ENCODE data around the gene BRIP1.
"Not testable (repeated sequence)": the region's sequence is repeated elsewhere in the genome, so short reads cannot be mapped to it uniquely, and the experiment has no call there.

BRIP1 gene

DNA sequence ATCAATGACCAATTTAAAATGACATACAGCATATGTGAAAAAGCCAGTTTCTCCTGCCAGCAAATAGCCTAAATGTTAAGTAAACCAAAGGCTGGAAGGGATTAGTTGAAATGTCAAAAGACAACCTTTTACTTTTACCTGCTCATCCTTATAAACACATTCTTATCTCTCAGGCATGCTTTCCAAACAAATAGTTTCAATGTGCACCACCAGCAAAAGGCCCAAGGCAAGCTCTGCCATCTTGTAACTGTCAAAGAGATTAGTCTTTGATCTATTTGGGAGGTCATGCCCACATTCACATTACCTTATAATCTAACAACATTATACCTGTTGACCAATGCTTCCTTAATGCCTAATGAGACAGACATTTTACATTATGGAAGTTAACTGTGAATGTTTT is 140.1 kb downstream of the BRIP1 start:
- DNase-seq: no peak

DNA sequence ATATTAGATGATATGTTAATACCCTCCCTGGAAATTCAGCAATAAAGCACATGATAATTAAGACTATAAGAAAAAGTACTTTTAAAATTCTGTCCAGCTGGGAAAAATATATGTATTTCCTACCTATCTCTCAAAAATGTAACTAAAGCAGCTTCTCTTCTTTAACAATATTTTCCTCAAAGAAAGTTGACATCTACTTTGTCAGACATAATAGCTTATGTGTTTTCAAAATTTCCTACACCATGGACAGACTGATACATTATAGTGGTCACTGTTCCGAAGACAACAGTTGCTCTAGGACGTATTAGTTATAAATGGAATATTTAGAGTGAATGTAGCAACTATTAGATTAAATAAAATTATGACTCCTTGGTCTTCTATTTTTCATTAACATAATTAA is 140.9 kb downstream of the BRIP1 start:
- no peak for DNase-seq

DNA sequence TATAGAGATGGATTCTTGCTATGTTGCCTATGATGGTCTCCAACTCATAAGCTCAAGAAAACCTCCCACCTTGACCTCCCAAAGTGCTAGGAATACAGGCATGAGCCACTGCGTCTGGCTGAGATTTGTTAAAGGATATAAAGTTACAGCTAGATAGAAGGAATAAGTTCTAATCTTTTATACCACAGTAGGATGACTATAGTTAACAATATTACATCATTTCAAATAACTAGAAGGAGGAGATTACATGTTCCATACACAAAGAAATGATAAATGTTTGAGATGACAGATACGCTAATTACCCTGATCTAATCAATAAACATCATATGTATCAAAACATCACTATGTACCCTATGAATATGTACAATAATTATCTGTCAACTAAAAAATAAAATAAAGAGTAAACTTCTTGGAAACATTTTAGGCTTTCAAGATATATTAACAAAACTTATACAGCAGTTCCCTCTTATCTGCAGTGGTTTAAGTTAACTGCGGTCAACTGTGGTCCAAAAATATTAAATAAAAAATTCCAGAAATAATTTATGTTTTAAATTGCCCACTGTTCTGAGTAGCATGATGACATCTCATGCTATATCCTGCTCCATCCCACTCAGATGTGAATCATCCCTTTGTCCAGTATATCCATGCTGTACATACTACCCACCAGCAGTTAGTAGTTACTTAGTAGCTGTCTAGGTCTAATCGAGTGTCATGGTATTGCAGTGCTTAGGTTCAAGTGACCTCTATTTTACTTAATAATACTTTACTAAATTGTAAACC is 143.1 kb downstream of the BRIP1 start:
- no peak for DNase-seq

DNA sequence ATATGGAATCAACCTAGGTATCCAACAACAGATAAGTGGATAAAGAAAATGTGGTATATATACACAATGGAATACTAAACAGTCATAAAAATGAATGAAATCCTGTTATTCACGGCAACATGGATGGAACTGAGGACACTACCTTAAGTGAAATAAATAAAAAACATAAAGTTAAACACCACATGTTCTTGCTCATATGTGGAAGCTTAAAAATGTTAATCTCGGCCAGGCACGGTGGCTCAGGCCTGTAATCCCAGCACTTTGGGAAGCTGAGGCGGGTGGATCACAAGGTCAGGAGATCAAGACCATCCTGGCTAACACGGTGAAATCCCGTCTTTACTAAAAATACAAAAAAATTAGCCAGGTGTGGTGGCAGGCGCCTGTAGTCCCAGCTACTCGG is 144.1 kb downstream of the BRIP1 start:
- not testable (repeated sequence) for DNase-seq

DNA sequence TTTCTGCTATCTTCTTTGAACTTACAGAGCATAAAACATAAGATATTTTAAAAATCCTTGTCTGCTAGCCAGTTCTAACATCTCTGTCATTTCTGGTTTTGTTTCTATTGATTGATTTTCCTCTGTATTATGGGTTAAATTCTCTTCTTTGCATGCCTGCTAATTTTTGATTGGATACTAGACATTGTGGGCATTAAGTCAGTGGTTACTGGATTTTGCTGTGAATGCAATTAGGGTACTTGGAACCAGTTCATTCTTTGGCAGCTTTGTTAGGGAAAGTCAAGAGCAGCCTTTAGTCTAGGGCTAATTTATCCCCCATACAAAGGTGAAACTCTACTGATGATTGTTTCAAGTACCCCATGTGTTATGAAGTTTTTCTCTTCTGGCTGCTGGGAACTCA is 145.3 kb downstream of the BRIP1 start:
- DNase-seq: no peak

DNA sequence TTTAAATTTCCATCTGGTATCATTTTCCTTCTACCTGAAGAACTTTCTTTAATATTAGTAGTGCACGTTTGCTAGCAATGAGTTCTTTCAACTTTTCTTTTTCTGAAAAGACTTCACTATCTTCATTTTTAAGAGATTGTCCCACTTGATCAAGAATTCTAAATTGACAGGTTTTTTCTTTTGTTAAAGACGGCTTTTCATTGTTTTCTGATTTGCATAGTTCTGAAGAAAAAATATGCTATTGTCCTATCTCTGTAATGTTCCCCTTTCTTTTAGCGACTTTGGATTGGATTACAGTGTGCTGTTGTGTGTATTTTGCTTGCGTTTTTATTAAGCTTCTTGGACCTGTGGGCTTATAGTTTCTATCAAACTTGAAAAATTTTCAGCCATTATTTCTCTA is 146.0 kb downstream of the BRIP1 start:
- no peak for DNase-seq

DNA sequence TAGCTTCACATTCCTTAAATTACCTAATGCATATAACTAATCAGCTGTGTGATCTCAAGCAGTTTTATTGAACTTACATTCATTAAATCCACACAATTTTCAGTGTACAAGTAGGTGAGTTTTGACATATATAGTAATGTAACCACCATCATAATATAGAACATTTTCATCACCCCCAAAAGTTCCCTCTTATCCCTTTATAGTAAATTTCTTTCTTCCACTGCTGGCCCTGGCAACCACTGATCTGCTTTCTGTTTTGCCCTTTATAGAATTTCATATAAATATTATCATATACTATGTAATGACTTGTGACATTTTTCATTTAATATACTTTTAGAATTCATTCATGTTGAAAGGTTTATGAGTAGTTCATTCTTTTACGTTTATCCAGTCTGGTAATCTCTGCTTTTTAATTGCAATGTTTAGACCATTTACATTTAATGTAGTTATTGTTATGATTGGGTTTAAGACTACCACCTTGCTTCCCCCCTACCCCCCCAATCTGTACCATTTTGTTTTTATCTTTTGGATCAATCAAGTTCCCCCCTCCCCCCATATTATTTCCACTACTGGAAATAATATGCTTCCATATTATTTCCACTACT is 147.0 kb downstream of the BRIP1 start:
- no peak for DNase-seq

DNA sequence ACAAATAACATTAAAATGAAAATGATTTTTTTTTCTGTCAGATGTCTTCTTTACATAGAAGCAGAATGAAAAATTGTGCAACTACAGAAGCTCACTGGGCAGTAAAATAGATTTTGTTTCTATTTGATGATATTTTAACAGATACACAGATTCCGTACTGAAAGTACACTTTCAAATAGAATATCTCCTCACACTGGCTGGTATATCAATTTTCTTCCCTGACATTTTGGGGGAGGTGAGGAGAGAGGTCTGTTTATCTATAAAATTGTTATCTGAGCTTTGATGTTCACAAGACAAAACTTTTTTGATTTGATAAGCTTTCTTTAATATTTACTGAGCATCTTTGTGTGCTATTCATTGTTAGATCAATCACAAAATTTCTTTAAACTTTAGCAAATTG is 148.0 kb downstream of the BRIP1 start:
- DNase-seq: no peak

DNA sequence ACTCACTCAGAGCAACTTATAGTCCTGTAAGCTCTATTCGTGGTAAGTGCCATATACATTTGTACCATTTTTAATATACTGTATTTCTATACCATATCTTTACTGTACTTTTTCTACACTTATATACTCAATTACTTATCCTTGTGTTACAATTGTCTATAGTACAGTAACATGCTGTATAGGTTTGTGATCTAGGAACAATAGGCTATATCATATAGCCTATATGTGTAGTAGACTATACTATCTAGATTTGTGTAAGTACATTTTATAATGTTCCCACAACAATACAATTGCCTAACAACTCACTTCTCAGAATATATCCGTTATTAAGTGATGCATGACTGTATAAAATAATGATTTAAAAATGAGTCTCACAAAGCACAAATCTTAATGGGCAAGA is 149.0 kb downstream of the BRIP1 start:
- DNase-seq: no peak

DNA sequence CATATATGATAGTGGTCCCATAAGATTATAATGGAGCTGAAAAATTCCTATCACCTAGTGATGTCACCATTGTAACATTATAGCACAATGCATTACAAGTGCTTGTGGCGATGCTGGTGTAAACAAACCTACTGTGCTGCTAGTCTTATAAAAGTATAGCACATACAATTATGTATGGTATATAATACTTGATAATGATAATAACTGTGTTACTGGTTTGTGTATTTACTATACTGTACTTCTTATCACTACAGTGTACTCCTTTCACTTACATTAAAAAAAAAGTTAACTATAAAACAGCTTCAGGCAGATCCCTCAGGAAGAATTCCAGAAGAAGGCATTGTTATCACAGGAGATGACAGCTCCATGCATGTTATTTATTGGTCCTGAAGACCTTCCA is 150.3 kb downstream of the BRIP1 start:
- no peak for DNase-seq

DNA sequence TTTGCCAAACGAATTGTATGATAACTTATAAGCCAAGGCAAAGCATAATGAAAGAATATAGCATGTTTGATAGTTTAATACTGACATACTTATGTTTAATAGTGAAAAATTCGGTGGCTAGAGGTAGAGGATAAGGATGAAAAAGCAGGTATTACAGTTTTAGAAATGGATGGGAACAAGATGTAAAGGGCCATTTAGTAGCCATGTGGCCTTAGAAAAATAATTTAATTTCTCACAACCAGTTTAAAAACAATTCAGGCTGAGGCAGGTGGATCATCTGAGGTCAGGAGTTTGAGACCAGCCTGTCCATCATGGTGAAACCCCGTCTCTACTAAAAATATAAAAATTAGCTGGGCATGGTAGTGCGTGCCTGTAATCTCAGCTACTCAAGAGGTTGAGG is 152.8 kb downstream of the BRIP1 start:
- no peak for DNase-seq

DNA sequence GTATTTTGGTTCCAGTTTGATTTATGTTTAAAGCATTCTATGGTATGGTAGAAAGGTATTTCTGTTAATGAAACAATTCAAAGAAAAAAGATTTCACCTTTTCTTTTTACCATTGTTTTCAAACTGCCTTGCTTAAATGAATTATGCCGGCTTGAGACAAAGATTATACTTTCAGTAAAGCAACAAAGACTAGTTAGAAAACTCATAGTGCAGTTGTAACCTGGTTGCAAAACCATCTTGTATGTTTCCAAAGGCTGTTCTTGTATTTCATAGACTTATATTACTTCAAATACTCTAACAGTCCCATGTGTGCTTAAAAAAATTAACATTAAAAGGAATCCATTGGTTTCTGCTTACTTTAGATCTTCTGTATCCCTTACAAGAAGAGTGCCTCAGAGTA is 153.8 kb downstream of the BRIP1 start:
- DNase-seq: no peak

DNA sequence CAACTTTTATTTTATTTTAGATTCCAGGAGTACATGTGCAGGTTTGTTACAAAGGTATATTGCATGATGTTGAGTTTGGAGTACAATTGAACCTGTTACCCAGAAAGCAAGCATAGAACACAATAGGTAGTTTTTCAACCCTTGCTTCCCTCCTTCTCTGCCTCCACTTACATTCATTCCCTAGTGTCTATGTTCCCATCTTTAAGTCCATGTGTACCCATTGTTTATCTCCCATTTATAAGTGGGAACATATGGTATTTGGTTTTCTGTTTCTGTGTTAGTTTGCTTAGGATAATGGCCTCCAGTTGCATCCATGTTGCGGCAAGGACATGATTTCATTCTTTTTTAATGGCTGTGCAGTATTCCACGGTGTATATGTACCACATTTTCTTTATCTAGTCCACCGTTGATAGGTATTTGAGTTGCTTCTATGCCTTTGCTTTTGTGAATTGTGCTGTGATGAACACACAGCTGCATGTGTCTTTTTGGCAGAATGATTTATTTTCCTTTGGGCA is 158.3 kb downstream of the BRIP1 start:
- no peak for DNase-seq

DNA sequence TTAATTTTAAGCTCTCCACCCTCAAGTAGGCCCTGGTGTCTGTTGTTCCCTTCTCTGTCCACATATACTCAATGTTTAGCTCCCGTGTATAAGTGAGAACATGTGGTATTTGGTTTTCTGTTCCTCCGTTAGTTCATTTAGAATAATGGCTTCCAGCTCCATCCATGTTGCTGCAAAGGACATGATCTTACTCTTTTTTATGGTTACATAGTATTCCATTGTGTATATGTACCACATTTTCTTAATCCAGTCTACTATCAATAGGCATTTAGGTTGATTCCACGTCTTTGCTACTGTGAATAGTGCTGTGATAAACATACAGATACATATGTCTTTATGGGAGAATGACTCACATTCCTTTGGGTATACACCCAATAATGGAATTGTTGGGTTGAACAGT is 160.9 kb downstream of the BRIP1 start:
- DNase-seq: no peak

DNA sequence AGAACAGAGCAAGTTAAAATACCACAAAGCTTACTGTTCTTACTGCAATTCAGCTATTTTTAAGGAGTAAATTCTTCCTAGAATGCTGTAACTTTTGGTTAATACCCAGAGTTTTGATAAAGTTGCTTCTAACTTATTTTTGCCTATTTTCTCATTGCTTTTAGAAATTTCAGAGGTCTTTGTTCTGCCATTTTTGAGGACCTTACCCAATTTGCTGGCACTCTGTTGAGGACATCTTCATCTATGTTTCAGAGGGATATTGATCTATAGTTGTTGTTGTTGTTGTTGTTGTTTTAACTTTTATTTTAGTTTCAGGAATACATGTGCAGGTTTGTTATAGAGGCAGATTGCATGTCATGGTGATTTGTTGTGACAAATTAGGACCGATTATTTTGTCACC is 161.3 kb downstream of the BRIP1 start:
- no peak for DNase-seq

DNA sequence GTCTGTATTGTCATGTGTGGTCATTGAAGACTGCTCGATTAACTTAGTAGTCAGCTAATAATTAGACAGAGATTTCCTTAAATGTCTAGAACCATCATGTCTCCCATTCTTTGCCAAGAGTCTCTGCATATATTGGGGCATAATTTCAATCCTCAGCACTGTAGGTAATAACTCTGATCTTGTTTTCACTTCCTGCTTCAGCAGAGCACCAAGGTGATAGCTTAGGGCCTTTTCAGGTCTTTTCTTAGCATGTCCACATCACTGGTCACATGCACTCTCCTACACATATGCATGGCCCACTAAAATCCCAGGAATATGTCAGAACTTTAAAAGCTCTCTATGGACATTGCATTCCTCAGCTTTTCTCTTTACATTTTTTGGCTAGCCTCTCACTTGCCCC is 162.0 kb downstream of the BRIP1 start:
- no peak for DNase-seq

DNA sequence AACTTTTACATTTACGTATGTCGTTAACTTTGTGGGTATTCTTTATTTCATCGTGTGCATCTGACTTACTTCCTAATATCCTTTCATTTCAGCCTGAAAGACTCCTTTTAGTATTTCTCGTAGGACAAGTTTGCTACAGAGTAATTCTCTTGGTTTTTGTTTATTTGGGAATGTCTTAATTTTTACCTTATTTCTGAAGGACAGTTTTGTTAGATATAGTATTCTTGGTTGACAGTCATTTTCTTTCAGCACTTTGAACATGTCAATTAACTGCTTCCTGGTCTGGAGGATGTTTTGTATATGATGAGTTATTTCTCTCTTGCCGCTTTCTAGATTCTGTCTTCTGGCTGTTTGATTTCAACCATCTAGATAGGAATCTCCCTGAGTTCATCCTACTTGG is 163.1 kb downstream of the BRIP1 start:
- no peak for DNase-seq

DNA sequence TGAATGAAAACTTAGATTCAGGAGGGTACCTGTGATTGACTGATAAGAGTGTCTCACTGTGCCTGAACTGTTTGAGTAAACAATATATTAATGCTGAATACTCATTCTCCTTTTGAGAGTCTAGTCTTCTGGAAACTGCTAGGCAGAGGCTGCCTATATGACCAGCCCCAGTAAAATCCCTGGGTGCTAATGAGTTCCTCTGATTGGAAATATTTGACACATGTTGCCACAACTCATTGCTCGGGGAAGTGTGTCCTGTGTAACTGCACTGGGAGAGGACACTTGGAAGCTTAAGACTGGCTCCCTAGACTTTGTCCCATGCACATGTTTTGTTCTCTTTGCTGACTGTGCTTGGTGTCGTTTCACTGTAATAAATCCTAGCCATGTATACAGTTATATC is 163.6 kb downstream of the BRIP1 start:
- no peak for DNase-seq

DNA sequence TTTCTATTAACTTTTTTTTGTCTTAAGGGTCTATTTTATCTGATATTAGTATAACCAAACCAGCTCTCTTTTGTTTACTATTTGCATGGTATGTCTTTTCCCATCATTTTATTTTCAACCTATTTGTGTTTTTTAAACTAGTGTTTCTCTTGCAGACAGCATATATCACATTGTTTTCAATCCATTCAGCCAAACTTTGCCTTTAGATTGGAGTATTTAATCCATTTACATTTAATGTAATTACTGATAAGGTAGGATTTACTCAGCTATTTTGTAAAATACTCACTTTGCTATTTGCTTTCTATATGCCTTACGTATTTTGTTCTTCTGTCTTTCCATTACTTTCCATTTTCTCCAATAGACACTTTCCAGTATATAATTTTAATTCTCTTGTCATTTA is 164.3 kb downstream of the BRIP1 start:
- no peak for DNase-seq

DNA sequence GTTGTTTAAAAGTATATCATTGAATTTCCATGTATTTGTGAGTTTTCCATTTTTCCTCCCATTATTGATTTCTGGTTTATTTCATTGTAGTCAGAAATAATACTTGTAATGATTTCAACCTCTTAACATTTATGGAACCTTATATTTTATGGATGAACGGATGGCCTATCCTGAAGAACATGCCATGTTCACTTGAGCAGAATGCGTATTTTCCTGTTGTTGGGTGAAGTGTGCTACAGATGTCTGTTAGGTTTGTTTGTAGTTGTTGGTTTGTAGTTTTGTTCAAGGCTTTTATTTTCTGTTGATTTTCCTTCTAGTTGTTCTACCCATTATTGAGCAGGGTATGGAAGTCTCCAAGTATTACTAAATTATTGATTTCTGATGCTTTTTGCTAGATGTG is 165.1 kb downstream of the BRIP1 start:
- DNase-seq: no peak

DNA sequence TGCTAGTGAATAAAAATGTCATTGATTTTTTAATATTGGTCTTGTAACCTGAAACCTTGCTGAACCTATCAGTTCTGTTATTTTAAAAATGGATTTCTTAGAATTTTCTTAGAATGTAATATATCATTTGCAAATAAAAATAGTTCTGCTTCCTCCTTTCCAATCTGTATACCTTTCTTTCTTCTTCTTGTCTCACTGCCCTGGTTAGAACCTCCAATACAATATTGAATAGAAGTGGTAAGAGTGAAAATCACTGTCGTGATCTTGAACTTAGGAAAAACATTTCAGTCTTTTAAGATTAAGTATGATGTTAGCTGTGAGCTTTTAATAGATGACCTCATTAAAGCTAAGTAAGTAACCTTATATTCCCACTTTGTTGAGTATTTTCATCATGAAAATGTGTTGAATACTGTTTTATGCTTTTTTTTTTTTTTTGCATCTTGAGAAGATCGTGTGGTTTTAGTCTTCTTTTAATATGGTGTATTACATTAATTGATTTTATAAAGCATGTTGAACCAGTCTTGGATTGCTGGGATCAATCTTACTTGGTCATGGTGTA is 167.5 kb downstream of the BRIP1 start:
- DNase-seq: no peak

DNA sequence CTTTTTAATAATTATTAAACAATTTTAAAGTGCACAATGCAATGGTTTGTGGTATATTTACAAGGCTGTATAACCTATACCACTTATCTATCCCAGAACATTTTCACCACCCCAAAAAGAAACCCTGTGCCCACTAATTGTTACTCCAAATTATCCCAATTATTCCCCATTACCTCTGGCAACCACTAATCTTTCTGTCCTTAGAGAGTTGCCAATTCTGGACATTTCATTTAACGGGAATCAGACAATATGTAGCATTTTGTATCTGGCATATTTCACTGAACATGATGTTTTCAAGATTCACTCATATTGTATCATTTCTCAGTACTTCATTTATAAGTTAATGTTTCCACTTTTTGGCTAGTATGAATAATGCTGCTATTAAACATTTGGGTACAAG is 169.2 kb downstream of the BRIP1 start:
- no peak for DNase-seq

DNA sequence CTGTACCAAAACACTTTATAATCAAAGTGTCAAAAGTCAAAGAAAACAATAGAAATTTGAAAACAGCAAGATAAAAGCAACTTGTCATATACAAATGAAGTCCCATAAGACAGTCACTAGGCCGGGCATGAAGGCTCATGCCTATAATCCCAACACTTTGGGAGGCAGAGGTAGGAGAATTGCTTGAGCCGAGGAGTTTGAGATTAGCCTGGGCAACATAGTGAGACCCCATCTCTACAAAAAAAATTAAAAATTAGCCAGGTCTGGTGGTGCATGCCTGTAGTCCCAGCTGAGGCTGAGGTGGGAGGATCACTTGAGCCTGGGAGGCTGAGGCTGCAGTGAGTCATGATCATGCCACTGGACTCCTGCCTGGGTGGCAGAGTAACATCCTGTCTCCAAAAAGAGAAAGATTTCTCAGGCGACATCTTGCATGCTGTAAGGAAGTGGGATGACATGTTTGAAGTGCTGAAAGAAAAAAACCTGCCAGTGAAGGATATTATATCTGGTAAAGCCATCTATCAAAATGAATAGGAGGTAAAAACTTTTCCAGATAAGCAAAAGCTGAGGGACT is 173.6 kb downstream of the BRIP1 start:
- DNase-seq: no peak

DNA sequence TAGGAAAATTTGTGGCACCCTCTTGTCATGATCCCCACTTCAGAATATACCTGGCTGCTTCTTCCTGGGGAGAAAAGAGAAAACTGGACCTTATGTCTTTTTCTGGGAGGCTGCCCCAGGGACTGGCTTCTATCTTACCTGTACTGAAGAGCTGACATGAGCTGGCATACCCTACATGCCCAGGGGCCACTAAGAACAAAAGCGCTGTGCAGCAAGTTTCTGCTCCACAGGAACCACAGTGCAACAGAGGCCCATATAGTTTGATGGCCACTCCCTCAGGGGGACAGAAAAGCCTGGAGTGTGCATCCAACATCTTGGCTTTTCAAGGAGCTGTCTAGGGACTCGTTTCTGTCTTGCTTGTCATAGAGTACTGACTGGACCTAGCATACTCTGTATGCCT is 175.6 kb downstream of the BRIP1 start:
- no peak for DNase-seq
